PC-3 (cell line): ENCODE data around the gene CCDC196. TPM values are rescaled to one million over a fixed set of nuclear protein-coding genes. Genes with fewer than 3 reads are reported as not detected.

ENCODE experiments used
- ATAC-seq: fragments of 200-7000 bp; cut with Tn5 transposase; 2 replicates; pipeline ENCODE4 v1.9.1; 2020; ENCODE audit warnings: mild to moderate bottlenecking, moderate library complexity
- BruUV-seq: library from RNA; stranded (reverse); fragments of 400-500 nt; replicated peaks from 2 replicates; lab custom pipeline; 2021; lab: Mats Ljungman, UMichigan
- CTCF ChIA-PET: fragments of 300-600 bp; sonication (Branson Sonifier 250); formaldehyde crosslinking; loops from one replicate; lab custom pipeline; 2022; ENCODE audit warnings: antibody characterized with exemption; lab: Charles Lee
- POLR2A ChIA-PET: fragments of 300-600 bp; sonication (Branson Sonifier 250); formaldehyde crosslinking; loops from one replicate; lab custom pipeline; 2022; ENCODE audit warnings: antibody characterized with exemption; ENCODE audit not compliant: unreplicated experiment; lab: Charles Lee
- DNase-seq: peaks from one replicate; pipeline ENCODE4 v3.0.0-alpha.2; 2015
- H2AFZ ChIP-seq: fragments of 300-600 bp; sonication (generic); 2 replicates; pipeline ENCODE4 v1.6.0; 2016; ENCODE audit warnings: antibody characterized with exemption, low read length
- H3F3A ChIP-seq: fragments of 300-600 bp; sonication (generic); one replicate; pipeline ENCODE4 v1.6.0; 2017; ENCODE audit warnings: antibody characterized with exemption, low read length, control low read depth, mild to moderate bottlenecking; ENCODE audit not compliant: unreplicated experiment
- H3K27ac ChIP-seq: fragments of 300-600 bp; sonication (generic); 2 replicates; pipeline ENCODE4 v1.5.1; 2016; ENCODE audit warnings: mild to moderate bottlenecking, low read length
- H3K27me3 ChIP-seq: fragments of 300-600 bp; sonication (generic); 2 replicates; pipeline ENCODE4 v1.6.1; 2016; ENCODE audit warnings: low read length, mixed read lengths
- H3K36me3 ChIP-seq: fragments of 300-600 bp; sonication (generic); 2 replicates; pipeline ENCODE4 v1.6.1; 2016; ENCODE audit warnings: low read depth, mixed run types, low read length, mixed read lengths
- H3K4me1 ChIP-seq: fragments of 300-600 bp; sonication (generic); 2 replicates; pipeline ENCODE4 v1.5.1; 2016; ENCODE audit warnings: low read length; ENCODE audit not compliant: insufficient read depth
- H3K4me2 ChIP-seq: fragments of 300-600 bp; sonication (generic); 2 replicates; pipeline ENCODE4 v1.6.0; 2016; ENCODE audit warnings: low read length
- H3K4me3 ChIP-seq: fragments of 300-600 bp; sonication (generic); 2 replicates; pipeline ENCODE4 v1.5.1; 2016; ENCODE audit warnings: mild to moderate bottlenecking, low read length, mixed read lengths
- H3K79me2 ChIP-seq: fragments of 300-600 bp; sonication (generic); 2 replicates; pipeline ENCODE4 v1.6.1; 2017; ENCODE audit warnings: low read length, mixed read lengths
- H3K9ac ChIP-seq: fragments of 300-600 bp; sonication (generic); 2 replicates; pipeline ENCODE4 v1.6.0; 2016; ENCODE audit warnings: mild to moderate bottlenecking, low read length
- H3K9me2 ChIP-seq: fragments of 300-600 bp; sonication (generic); replicated peaks from 2 replicates; pipeline ENCODE4 v1.6.1; 2016; ENCODE audit warnings: mixed run types, low read length, mixed read lengths
- H3K9me3 ChIP-seq: fragments of 300-600 bp; sonication (generic); 2 replicates; pipeline ENCODE4 v1.6.1; 2016; ENCODE audit warnings: low read length, mixed read lengths
- H4K20me1 ChIP-seq: fragments of 300-600 bp; sonication (generic); 2 replicates; pipeline ENCODE4 v1.6.1; 2016; ENCODE audit warnings: low read length, mixed read lengths
- EZH2 ChIP-seq: fragments of 300-600 bp; sonication (generic); IDR thresholded peaks from one replicate; pipeline ENCODE4 v1.6.1; 2017; ENCODE audit warnings: antibody characterized with exemption, mild to moderate bottlenecking, low read length; ENCODE audit not compliant: unreplicated experiment
- EZH2phosphoT487 ChIP-seq: fragments of 300-600 bp; sonication (generic); IDR thresholded peaks from 2 replicates; pipeline ENCODE4 v1.6.1; 2018; ENCODE audit warnings: mild to moderate bottlenecking, antibody characterized with exemption, low read length, borderline replicate concordance
- intact Hi-C: fragments of 100-400 bp; cut with micrococcal nuclease; formaldehyde crosslinking; loops from 2 replicates; pipeline ENCODE4 v1.9.0; 2023
- total RNA-seq: library from RNA; depleted of rRNA; stranded (reverse); fragments of >200 nt; gene quantifications from 2 replicates; pipeline ENCODE4 v1.2.3, GENCODE V29; 2014
- TF ChIP-seq, protein P1 (sequence below): fragments of 300-600 bp; sonication (generic); conservative IDR thresholded peaks from 2 replicates; pipeline ENCODE4 v1.5.1; 2017; ENCODE audit warnings: antibody characterized with exemption, low read depth, mild to moderate bottlenecking, low read length

CCDC196 gene
- total RNA-seq, 1 experiment from 2014 or later, result not detected

DNA sequence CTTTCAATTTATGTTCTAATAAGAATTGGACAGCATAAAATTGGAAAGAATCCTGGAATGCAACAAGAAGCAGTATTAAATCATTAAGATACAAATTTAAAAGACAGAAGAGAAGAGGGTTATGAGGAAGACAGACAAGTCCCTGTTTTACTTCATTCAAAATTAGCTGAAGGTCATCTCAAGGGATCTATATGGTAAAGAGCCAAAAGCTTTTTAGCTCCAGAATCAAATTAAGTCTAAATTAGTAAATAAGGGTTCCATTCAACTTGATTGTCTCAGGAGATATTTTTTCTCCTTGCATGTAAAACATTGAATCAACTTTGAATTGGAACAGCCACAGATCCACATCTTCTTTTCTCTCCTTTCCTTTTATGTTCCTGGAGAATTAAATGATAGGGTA, 7.6 kb downstream of the CCDC196 start:
- H3K79me2 ChIP-seq, result no peaks in the 10 kb centered on the region
- H3K4me2 ChIP-seq, result no peak overlapping the region
- H3K9me2 ChIP-seq, result no peaks in the 10 kb centered on the region
- DNase-seq (no peak), ATAC-seq (no peak)
- H3K4me1 ChIP-seq, result no peaks in the 10 kb centered on the region
- no peak overlapping the region for H3K4me3 ChIP-seq
- no peaks in the 10 kb centered on the region for H3F3A ChIP-seq
- no peaks in the 10 kb centered on the region for H3K36me3 ChIP-seq
- no peaks in the 10 kb centered on the region for H3K9me3 ChIP-seq
- H3K27me3 ChIP-seq, result no peaks in the 10 kb centered on the region
- CTCF ChIA-PET, result interaction anchor here (0.5 kb wide), 1 partner anchor 134 kb away, joined by 9 read pairs; no protein-coding TSS in a partner anchor
- POLR2A ChIA-PET, result no interaction called here
- H3K9ac ChIP-seq, result no peak overlapping the region
- no TSS peak for BruUV-seq
- no peak overlapping the region for H3K27ac ChIP-seq
- H2AFZ ChIP-seq, result no peak overlapping the region
- TF ChIP-seq EZH2phosphoT487, result no peak
- TF ChIP-seq, protein P1, sequence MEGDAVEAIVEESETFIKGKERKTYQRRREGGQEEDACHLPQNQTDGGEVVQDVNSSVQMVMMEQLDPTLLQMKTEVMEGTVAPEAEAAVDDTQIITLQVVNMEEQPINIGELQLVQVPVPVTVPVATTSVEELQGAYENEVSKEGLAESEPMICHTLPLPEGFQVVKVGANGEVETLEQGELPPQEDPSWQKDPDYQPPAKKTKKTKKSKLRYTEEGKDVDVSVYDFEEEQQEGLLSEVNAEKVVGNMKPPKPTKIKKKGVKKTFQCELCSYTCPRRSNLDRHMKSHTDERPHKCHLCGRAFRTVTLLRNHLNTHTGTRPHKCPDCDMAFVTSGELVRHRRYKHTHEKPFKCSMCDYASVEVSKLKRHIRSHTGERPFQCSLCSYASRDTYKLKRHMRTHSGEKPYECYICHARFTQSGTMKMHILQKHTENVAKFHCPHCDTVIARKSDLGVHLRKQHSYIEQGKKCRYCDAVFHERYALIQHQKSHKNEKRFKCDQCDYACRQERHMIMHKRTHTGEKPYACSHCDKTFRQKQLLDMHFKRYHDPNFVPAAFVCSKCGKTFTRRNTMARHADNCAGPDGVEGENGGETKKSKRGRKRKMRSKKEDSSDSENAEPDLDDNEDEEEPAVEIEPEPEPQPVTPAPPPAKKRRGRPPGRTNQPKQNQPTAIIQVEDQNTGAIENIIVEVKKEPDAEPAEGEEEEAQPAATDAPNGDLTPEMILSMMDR, result no peak
- no peak for TF ChIP-seq EZH2
- H4K20me1 ChIP-seq, result no peaks in the 10 kb centered on the region
- intact Hi-C loops, result no loop called here

DNA sequence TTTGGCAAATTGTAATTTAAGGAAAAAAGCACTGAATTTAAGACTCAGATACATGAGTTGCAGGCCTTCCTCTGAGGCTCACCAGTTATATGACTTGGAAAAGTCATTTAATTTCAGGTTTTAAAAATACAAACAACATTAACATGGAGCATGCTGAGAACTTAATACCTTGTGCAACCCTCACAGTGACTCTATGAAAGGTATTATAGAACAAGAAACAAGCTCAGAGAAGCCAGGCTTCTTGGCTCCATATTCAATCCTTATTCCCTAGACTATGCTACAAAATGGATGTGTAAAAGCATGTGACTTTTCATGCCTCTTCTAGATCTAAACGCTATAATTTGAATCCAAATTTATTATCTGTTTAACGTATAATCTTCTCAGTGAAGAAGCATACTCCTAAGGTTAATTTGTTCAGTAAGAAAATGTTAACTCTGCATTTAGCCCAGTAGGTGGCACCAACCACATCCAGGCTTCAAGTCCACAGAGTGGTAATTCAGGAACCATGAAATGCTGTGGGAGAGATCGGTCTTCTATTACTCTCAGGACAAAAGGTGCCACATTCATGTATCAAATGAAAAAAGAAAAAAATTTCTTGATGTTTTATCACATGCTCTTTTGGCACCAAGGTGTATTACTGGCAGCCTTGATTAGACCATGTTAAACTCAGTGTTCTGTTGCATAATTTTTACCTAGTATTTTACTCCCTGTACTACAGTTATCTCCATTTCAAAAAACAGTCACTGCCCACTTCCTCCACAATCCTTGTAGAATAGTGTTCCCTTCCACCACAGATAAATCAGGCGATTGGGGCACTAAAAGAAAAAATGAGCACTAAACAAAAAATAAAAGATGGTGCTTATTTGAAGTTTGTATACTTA, 9.3 kb downstream of the CCDC196 start:
- Histone ChIP-seq H3K36me3 (no peaks in the 10 kb centered on the region), H3K9me2 (no peaks in the 10 kb centered on the region), H3K79me2 (no peaks in the 10 kb centered on the region), H3K4me3 (peak overlapping the region; percentile 16; the same call in 1 of the 2 replicates), H3K27ac (no peak overlapping the region), H3K9me3 (no peaks in the 10 kb centered on the region), H3K27me3 (no peaks in the 10 kb centered on the region), H4K20me1 (no peaks in the 10 kb centered on the region), H3F3A (no peaks in the 10 kb centered on the region), H3K4me1 (no peaks in the 10 kb centered on the region), H2AFZ (peak overlapping the region; percentile 43; the same call in 1 of the 2 replicates), H3K9ac (no peak overlapping the region), H3K4me2 (peak overlapping the region; percentile 39)
- ChIA-PET POLR2A (interaction anchor here (0.6 kb wide), 1 partner anchor 385 kb away, joined by 3 read pairs; no protein-coding TSS in a partner anchor), CTCF (interaction anchor here (1.0 kb wide), 1 partner anchor 15 kb away, joined by 3 read pairs; no protein-coding TSS in a partner anchor)
- TF ChIP-seq EZH2, result no peak
- TF ChIP-seq, protein P1, result peak; percentile 90
- DNase-seq (peak; percentile 70), ATAC-seq (peak; percentile 99)
- no TSS peak for BruUV-seq
- intact Hi-C loops, result loop anchor here (1.0 to 5.0 kb wide), 5 partner anchors 73 to 642 kb away; no protein-coding TSS in a partner anchor
